Activated B cell treated with CpG ODN at 0.5 μM for 24 hours (primary cell): Measurements from ENCODE around the gene OOSP4B. TPM values are rescaled to one million over a fixed set of nuclear protein-coding genes. Genes with fewer than 3 reads are reported as not detected.
"Not testable (repeated sequence)": the region's sequence is repeated elsewhere in the genome, so short reads cannot be mapped to it uniquely, and the experiment has no call there.

Experiments used
- ATAC-seq: fragments of 200-7000 bp; cut with Tn5 transposase; one replicate; pipeline ENCODE4 v1.10.0; 2021; ENCODE audit warnings: low read depth, mild to moderate bottlenecking, moderate library complexity
- CTCF ChIA-PET: fragments of 350-600 bp; sonication (Branson Sonifier 250); formaldehyde crosslinking; loops from one replicate; lab custom pipeline; 2021; ENCODE audit warnings: antibody characterized with exemption; lab: Charles Lee
- POLR2A ChIA-PET: fragments of 350-600 bp; sonication (Branson Sonifier 250); formaldehyde crosslinking; loops from one replicate; lab custom pipeline; 2021; ENCODE audit warnings: antibody characterized with exemption; lab: Charles Lee
- DNase-seq: peaks from one replicate; pipeline ENCODE4 v3.0.0; 2022
- H3K27ac Mint-ChIP-seq: one replicate; pipeline ENCODE4 v1.8.0; 2020; ENCODE audit warnings: mixed read lengths
- H3K27me3 Mint-ChIP-seq: one replicate; pipeline ENCODE4 v1.8.0; 2021; ENCODE audit warnings: mixed read lengths
- H3K36me3 Mint-ChIP-seq: one replicate; pipeline ENCODE4 v1.8.0; 2021; ENCODE audit warnings: low read depth, mixed read lengths
- H3K4me1 Mint-ChIP-seq: one replicate; pipeline ENCODE4 v1.8.0; 2021; ENCODE audit warnings: mixed read lengths
- H3K4me3 Mint-ChIP-seq: one replicate; pipeline ENCODE4 v1.8.0; 2020; ENCODE audit warnings: mild to moderate bottlenecking, mixed read lengths
- H3K9me3 Mint-ChIP-seq: one replicate; pipeline ENCODE4 v1.8.0; 2020; ENCODE audit warnings: mixed read lengths
- intact Hi-C: fragments of 100-400 bp; cut with micrococcal nuclease; formaldehyde crosslinking; loops from one replicate; pipeline ENCODE4 v1.15.1; 2024
- total RNA-seq: library from RNA; stranded (reverse); gene quantifications from 2 replicates; pipeline ENCODE4 v1.2.3, GENCODE V29; 2022
- TF ChIP-seq, protein P1 (sequence below): fragments of 200-600 bp; IDR thresholded peaks from one replicate; pipeline ENCODE4 v1.8.0; 2022; ENCODE audit warnings: antibody characterized with exemption, mild to moderate bottlenecking

OOSP4B gene
- not detected in 2 replicates for total RNA-seq

DNA sequence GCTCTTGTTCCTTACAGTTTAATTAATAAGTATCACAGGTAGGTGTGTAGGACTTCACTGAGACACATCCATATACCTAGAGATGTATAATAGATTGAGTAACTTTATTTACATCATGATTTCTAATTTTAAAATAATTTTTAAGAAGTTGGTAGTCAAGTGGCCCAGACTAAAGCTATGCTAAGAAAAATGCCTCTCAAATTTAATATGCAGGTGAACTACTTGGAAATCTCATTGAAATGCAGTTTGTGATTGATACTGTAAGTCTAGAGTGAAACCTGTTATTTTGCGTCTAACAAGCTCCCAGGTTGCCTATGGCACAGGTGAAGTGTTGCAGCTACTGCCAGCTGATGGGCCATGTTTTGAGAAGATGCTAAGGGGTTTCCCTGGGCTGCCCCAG, at the start of gene OOSP4B:
Gene OOSP4B, plus strand, starts transcription at position 301 of the 400 bp plus-strand sequence.
- POLR2A ChIA-PET: no interaction called here
- Mint-ChIP-seq H3K36me3 (no peaks in the 10 kb centered on the region), H3K4me1 (no peaks in the 10 kb centered on the region), H3K27me3 (peaks cover 9% of the 10 kb centered on the region), H3K27ac (no peak within 1 kb of the TSS), H3K9me3 (no peaks in the 10 kb centered on the region), H3K4me3 (no peak within 1 kb of the TSS)
- no peak for ATAC-seq
- CTCF ChIA-PET: no interaction called here
- DNase-seq: no peak
- intact Hi-C loops: no loop called here
- TF ChIP-seq, protein P1, sequence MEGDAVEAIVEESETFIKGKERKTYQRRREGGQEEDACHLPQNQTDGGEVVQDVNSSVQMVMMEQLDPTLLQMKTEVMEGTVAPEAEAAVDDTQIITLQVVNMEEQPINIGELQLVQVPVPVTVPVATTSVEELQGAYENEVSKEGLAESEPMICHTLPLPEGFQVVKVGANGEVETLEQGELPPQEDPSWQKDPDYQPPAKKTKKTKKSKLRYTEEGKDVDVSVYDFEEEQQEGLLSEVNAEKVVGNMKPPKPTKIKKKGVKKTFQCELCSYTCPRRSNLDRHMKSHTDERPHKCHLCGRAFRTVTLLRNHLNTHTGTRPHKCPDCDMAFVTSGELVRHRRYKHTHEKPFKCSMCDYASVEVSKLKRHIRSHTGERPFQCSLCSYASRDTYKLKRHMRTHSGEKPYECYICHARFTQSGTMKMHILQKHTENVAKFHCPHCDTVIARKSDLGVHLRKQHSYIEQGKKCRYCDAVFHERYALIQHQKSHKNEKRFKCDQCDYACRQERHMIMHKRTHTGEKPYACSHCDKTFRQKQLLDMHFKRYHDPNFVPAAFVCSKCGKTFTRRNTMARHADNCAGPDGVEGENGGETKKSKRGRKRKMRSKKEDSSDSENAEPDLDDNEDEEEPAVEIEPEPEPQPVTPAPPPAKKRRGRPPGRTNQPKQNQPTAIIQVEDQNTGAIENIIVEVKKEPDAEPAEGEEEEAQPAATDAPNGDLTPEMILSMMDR: no peak

DNA sequence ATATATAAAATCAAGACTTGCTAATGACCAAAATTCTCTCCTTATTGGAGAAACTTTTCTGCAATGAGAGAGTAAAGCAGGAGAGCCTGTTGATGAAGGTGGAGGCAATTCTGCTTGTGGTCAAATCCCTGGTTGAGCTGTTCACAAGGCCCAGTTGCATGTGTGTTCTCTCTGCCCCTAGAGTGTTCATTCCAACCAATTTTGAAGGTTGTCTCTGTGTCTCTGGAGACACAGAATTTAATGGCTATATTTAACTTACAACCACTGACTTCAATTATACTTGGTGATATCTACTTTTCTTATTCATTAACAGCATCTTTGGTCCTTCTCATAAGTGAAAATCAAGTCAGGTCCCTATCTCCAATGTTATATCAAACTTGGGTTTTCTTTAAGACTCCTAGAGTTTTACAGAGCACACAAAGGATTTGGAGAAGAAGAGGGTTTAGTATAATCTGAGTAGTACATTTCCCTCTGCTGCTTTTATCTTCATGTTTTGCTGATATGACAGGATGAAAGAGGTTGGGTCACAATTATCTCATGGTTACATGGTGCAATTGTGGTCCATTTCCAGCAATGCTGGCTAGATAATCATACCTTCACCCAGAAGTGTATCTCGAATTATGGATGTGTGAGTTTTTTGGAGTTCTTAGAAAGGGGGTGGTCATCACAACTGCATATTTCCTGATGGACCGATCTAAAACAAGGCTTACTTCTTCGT, 49.1 kb upstream of the OOSP4B start:
- Mint-ChIP-seq H3K4me3 (no peak overlapping the region), H3K9me3 (no peaks in the 10 kb centered on the region), H3K27me3 (peaks cover 6% of the 10 kb centered on the region), H3K36me3 (no peaks in the 10 kb centered on the region), H3K27ac (no peak overlapping the region), H3K4me1 (no peaks in the 10 kb centered on the region)
- TF ChIP-seq, protein P1: no peak
- ATAC-seq: no peak
- intact Hi-C loops: no loop called here
- no peak for DNase-seq
- CTCF ChIA-PET: no interaction called here
- POLR2A ChIA-PET: no interaction called here

DNA sequence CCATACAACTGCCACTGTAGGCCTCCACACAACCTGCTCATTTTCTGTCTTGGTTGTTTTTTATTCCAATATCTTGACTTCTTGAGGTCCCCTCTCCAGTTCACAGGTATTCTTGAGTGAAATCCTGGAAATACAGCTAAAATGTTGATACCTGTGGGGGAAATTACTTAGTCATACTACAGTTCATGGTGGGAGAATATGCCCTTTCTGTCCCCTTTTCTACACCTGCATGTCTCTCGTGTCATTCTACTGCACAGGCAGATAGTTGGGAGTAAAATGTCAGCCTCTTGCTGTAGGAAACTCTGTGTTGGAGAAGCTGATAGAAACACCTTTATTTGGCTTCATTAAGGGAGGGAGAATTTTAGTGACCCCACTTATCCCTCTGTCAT, 48.6 kb upstream of the OOSP4B start:
- ChIA-PET CTCF (no interaction called here), POLR2A (no interaction called here)
- no peaks in the 10 kb centered on the region for H3K9me3 Mint-ChIP-seq

DNA sequence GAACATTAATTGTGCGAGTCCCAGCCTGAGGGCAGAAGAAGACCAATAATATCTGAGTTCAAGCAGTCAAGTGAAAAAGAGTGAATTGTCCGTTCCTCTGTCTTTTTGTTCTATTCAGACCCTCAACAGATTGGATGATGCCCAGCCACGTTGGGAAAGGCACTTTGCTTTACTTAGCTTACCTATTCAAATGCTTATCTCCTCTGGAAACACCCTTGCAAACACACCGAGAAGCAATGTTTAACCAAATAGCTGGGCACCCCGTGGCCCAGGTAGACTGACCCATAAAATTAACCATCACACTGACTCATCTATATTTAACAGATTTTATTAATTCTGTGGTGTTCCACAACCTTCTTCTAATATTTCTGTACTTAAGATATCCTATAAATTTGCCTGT, 43.9 kb upstream of the OOSP4B start:
- TF ChIP-seq, protein P1: no peak
- H3K27me3 Mint-ChIP-seq: peaks cover 4% of the 10 kb centered on the region
- ChIA-PET CTCF (no interaction called here), POLR2A (no interaction called here)
- ATAC-seq (no peak), DNase-seq (no peak)
- no peaks in the 10 kb centered on the region for H3K36me3 Mint-ChIP-seq
- intact Hi-C loops: no loop called here
- H3K4me3 Mint-ChIP-seq: no peak overlapping the region
- H3K9me3 Mint-ChIP-seq: no peaks in the 10 kb centered on the region
- H3K27ac Mint-ChIP-seq: no peak overlapping the region
- no peaks in the 10 kb centered on the region for H3K4me1 Mint-ChIP-seq

More for the DNA sequence above, 48.6 kb upstream of the OOSP4B start:
- Mint-ChIP-seq H3K36me3 (no peaks in the 10 kb centered on the region), H3K27me3 (peaks cover 6% of the 10 kb centered on the region), H3K4me3 (no peak overlapping the region), H3K27ac (no peak overlapping the region), H3K4me1 (no peaks in the 10 kb centered on the region)
- DNase-seq (no peak), ATAC-seq (no peak)
- TF ChIP-seq, protein P1: no peak
- intact Hi-C loops: no loop called here

DNA sequence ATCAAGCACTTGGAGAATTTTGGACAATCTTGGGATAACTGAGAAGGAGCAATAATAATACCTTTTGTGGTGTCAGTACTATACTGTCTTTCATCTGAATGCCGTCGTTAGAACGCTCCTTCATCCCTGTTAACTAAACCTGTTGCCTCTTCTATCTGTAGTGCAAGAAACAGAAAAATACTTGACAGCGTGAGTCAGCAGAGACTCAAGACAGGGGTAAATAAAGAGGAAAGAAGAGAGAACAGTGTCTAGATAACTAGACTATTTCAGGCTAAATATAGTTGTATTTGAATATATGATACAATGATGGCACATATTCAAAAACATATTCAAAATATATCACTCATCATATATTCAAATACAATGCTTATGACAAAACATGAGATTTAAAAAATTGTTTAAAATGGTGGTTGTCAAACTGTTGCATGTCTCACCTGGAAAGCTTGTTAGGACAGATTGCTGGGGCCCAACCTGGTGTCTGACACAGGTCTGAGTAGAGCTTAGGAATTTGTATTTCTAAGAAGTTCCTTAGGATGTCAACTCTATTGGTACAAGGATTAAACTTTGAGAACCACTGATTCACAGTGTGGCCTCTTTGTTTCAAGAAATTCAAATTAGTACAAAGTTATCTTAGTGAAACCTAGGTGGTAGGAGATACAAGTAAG, 35.7 kb upstream of the OOSP4B start:
- no peak for DNase-seq
- intact Hi-C loops: no loop called here
- TF ChIP-seq, protein P1: no peak
- Mint-ChIP-seq H3K9me3 (no peaks in the 10 kb centered on the region), H3K4me3 (no peak overlapping the region), H3K27ac (no peak overlapping the region), H3K27me3 (peaks cover 16% of the 10 kb centered on the region), H3K4me1 (no peaks in the 10 kb centered on the region), H3K36me3 (no peaks in the 10 kb centered on the region)
- CTCF ChIA-PET: no interaction called here
- POLR2A ChIA-PET: no interaction called here
- ATAC-seq: no peak

DNA sequence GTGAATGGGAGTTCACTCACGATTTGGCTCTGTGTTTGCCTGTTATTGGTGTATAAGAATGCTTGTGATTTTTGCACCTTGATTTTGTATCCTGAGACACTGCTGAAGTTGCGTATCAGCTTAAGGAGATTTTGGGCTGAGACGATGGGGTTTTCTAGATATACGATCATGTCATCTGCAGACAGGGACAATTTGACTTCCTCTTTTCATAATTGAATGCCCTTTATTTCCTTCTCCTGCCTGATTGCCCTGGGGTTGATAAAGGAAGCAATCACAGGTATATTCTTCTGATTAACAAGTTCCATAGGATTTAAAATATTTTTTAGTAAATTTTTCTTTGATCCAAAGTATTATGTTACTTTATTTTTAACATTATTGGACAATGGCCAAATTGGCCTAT, 34.9 kb upstream of the OOSP4B start:
- ATAC-seq, CTCF ChIA-PET, H3K36me3 Mint-ChIP-seq: not testable (repeated sequence)

More for the DNA sequence above, 34.9 kb upstream of the OOSP4B start:
- H3K4me3 Mint-ChIP-seq, H3K9me3 Mint-ChIP-seq, H3K4me1 Mint-ChIP-seq, DNase-seq, H3K27ac Mint-ChIP-seq, POLR2A ChIA-PET, intact Hi-C loops: not testable (repeated sequence)
- peaks cover 16% of the 10 kb centered on the region for H3K27me3 Mint-ChIP-seq
